Measurements from ENCODE around the gene TDP1. TPM values are rescaled to one million over a fixed set of nuclear protein-coding genes. Genes with fewer than 3 reads are reported as not detected.

TDP1 gene
- total RNA-seq, 1 donor from 2014 or later: 6.5 TPM

GRCh38 chr14:90093942-90094595 is 138.3 kb downstream of the TDP1 start:
- peaks cover 3% of the 10 kb centered on the region for H3K27me3 ChIP-seq
- no peaks in the 10 kb centered on the region for H3K4me1 ChIP-seq
- TF ChIP-seq CTCF (IDR thresholded peaks at IDR 0.05): no peak
- no peaks in the 10 kb centered on the region for H3K9me3 ChIP-seq
- no peak overlapping the region for H3K4me3 ChIP-seq
- no peak for ATAC-seq
- intact Hi-C loops (cut with DNase I): no loop called here
- H3K27ac ChIP-seq: no peak overlapping the region
- no peak for DNase-seq
- H3K36me3 ChIP-seq: no peaks in the 10 kb centered on the region

Other genes with a start within 250 kb of the TDP1 start
- 4.0 TPM for gene EFCAB11, start 1.2 kb upstream of the TDP1 start, total RNA-seq
- gene KCNK13, start 106.1 kb downstream of the TDP1 start, total RNA-seq: 0.81 TPM